GM23338 (cell line): ENCODE results near the gene MYOC. TPM values are rescaled to one million over a fixed set of nuclear protein-coding genes. Genes with fewer than 3 reads are reported as not detected.
"Not testable (repeated sequence)": the region's sequence is repeated elsewhere in the genome, so short reads cannot be mapped to it uniquely, and the experiment has no call there.

Source experiments
- ATAC-seq: fragments of 200-7000 bp; cut with Tn5 transposase; 3 replicates; pipeline ENCODE4 v1.9.1; 2020
- DNase-seq: peaks from one replicate; pipeline ENCODE4 v3.0.0-alpha.2; 2015; ENCODE audit warnings: low spot score
- H2AFZ ChIP-seq: fragments of 200-600 bp; sonication (generic); 2 replicates; pipeline ENCODE4 v1.8.0; 2016; ENCODE audit warnings: antibody characterized with exemption, mild to moderate bottlenecking, moderate library complexity
- H3F3A ChIP-seq: fragments of 200-600 bp; sonication (generic); replicated peaks from 2 replicates; pipeline ENCODE4 v1.8.0; 2017; ENCODE audit warnings: antibody characterized with exemption, mixed run types, low read depth
- H3K27ac ChIP-seq: fragments of 200-600 bp; sonication (generic); 2 replicates; pipeline ENCODE4 v1.6.1; 2016; ENCODE audit warnings: low read depth
- H3K27me3 ChIP-seq: fragments of 200-600 bp; sonication (generic); 2 replicates; pipeline ENCODE4 v1.8.0; 2016; ENCODE audit warnings: mild to moderate bottlenecking, mixed run types, moderate library complexity; ENCODE audit not compliant: insufficient read depth
- H3K36me3 ChIP-seq: fragments of 200-600 bp; sonication (generic); 2 replicates; pipeline ENCODE4 v1.8.0; 2016; ENCODE audit warnings: mild to moderate bottlenecking; ENCODE audit not compliant: insufficient read depth
- H3K4me1 ChIP-seq: fragments of 200-600 bp; sonication (generic); 2 replicates; pipeline ENCODE4 v1.8.0; 2016; ENCODE audit warnings: mild to moderate bottlenecking, moderate library complexity; ENCODE audit not compliant: insufficient read depth
- H3K4me2 ChIP-seq: fragments of 200-600 bp; sonication (generic); 2 replicates; pipeline ENCODE4 v1.7.1; 2017; ENCODE audit warnings: mixed run types
- H3K4me3 ChIP-seq: fragments of 200-600 bp; sonication (generic); 2 replicates; pipeline ENCODE4 v1.6.1; 2016; ENCODE audit warnings: mixed run types
- H3K79me2 ChIP-seq: fragments of 200-600 bp; sonication (generic); replicated peaks from 2 replicates; pipeline ENCODE4 v1.8.0; 2017; ENCODE audit warnings: mild to moderate bottlenecking; ENCODE audit not compliant: insufficient read depth
- H3K9me2 ChIP-seq: fragments of 200-600 bp; sonication (generic); 2 replicates; pipeline ENCODE4 v1.8.0; 2017; ENCODE audit not compliant: insufficient read depth
- H4K20me1 ChIP-seq: fragments of 200-600 bp; sonication (generic); replicated peaks from 2 replicates; pipeline ENCODE4 v1.8.0; 2017; ENCODE audit warnings: mild to moderate bottlenecking; ENCODE audit not compliant: insufficient read depth
- H3K27ac Mint-ChIP-seq: 2 replicates; pipeline ENCODE4 v1.8.0; 2020; ENCODE audit warnings: inconsistent platforms, mild to moderate bottlenecking, moderate library complexity, mixed read lengths
- H3K27me3 Mint-ChIP-seq: 3 replicates; pipeline ENCODE4 v1.8.0; 2022; ENCODE audit warnings: low read depth, mild to moderate bottlenecking, moderate library complexity, mixed read lengths, inconsistent platforms; ENCODE audit not compliant: insufficient read depth, poor library complexity
- H3K36me3 Mint-ChIP-seq: 3 replicates; pipeline ENCODE4 v1.8.0; 2021; ENCODE audit warnings: low read depth, mild to moderate bottlenecking, inconsistent platforms, moderate library complexity, mixed read lengths
- H3K4me1 Mint-ChIP-seq: 3 replicates; pipeline ENCODE4 v1.8.0; 2020; ENCODE audit warnings: mild to moderate bottlenecking, inconsistent platforms, mixed read lengths
- H3K4me3 Mint-ChIP-seq: 3 replicates; pipeline ENCODE4 v1.8.0; 2021; ENCODE audit warnings: moderate library complexity, mild to moderate bottlenecking, inconsistent platforms, mixed read lengths
- H3K9me3 Mint-ChIP-seq: 3 replicates; pipeline ENCODE4 v1.8.0; 2020; ENCODE audit warnings: moderate library complexity, mild to moderate bottlenecking, inconsistent platforms, mixed read lengths
- CREB1 ChIP-seq: fragments of 250-450 bp; sonication (Bioruptor Pico); IDR thresholded peaks from 2 replicates; pipeline ENCODE4 v1.5.0; 2020; ENCODE audit warnings: low read depth, mild to moderate bottlenecking, moderate library complexity
- JUNB ChIP-seq: IDR thresholded peaks from one replicate; pipeline ENCODE4 v1.6.1; 2016; ENCODE audit warnings: antibody characterized with exemption; ENCODE audit not compliant: unreplicated experiment
- ZNF114 ChIP-seq: fragments of 250-450 bp; sonication (Bioruptor Pico); IDR thresholded peaks from 2 replicates; pipeline ENCODE4 v1.5.0; 2020; ENCODE audit warnings: mild to moderate bottlenecking, moderate library complexity
- polyA plus RNA-seq: library from polyadenylated mRNA; unstranded; fragments of >200 nt; fragmentation: Nextera tagmentation; extraction: Ambion mirVana; gene quantifications from 2 replicates; pipeline ENCODE4 v1.2.1, GENCODE V29; 2016
- total RNA-seq: library from RNA; depleted of rRNA; stranded (reverse); fragments of >200 nt; shearing (Covaris generic); gene quantifications from 2 replicates; pipeline ENCODE4 v1.2.3, GENCODE V29; 2014
- TF ChIP-seq, protein P1 (sequence below): IDR thresholded peaks from 2 replicates; pipeline ENCODE4 v1.6.1; 2016; ENCODE audit warnings: antibody characterized with exemption
- TF ChIP-seq, protein P2 (sequence below): fragments of 250-450 bp; sonication (Bioruptor Pico); IDR thresholded peaks from 2 replicates; pipeline ENCODE4 v1.5.0; 2020; ENCODE audit warnings: mild to moderate bottlenecking, moderate library complexity
- TF ChIP-seq, protein P3 (sequence below), 2 experiments: fragments of 200-600 bp in 1 of 2; sonication (generic) in 1 of 2; conservative IDR thresholded peaks; 2 replicates each; pipeline versions ENCODE4 v1.5.1 to v1.6.1; 2016 to 2017; ENCODE audit warnings: antibody characterized with exemption in 2 of 2, low read depth in 2 of 2, mild to moderate bottlenecking in 2 of 2, moderate library complexity in 1 of 2

MYOC gene
- total and polyA plus RNA-seq, 2 experiments from 2014 or later = not detected

DNA sequence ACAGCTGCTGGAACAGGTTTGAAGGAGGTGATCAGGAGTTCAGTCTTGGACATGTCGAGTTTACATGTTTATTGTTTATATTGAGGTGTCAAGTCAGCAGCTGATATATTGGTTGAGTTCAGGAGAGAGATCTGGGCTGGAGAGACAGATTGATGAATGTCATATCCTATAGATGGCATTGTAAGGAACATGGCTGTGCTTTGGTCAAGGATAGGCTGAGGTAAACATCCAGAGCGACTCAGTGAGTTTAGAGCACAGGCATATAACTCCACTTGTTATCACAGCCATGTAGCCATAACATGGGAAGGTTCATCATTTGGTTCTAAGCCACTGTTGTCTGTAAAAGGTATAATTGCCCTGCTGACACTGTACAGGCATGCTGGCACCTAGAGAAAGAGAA lies 35.9 kb downstream of the MYOC start:
- Histone ChIP-seq H3K27me3 (no peaks in the 10 kb centered on the region), H3K79me2 (no peaks in the 10 kb centered on the region), H3K4me3 (no peak overlapping the region), H3K36me3 (no peaks in the 10 kb centered on the region), H3K27ac (no peak overlapping the region), H3K4me1 (peaks cover 7% of the 10 kb centered on the region), H3K9me2 (0 out of 2 replicates have a peak, but pooled peaks cover 4% of the 10 kb centered on the region), H3K4me2 (no peak overlapping the region), H4K20me1 (no peaks in the 10 kb centered on the region), H2AFZ (no peak overlapping the region), H3F3A (no peaks in the 10 kb centered on the region)
- no peaks in the 10 kb centered on the region for H3K36me3 Mint-ChIP-seq
- no peak for DNase-seq
- ATAC-seq = no peak
- no peaks in the 10 kb centered on the region for H3K9me3 Mint-ChIP-seq
- H3K4me1 Mint-ChIP-seq = peaks cover 4% of the 10 kb centered on the region
- H3K27ac Mint-ChIP-seq = no peak overlapping the region
- H3K27me3 Mint-ChIP-seq = no peaks in the 10 kb centered on the region
- H3K4me3 Mint-ChIP-seq = no peak overlapping the region
- no peak for TF ChIP-seq ZNF114
- no peak for TF ChIP-seq JUNB
- TF ChIP-seq CREB1 (CRISPR knock-in tag) = no peak
- TF ChIP-seq, protein P1, sequence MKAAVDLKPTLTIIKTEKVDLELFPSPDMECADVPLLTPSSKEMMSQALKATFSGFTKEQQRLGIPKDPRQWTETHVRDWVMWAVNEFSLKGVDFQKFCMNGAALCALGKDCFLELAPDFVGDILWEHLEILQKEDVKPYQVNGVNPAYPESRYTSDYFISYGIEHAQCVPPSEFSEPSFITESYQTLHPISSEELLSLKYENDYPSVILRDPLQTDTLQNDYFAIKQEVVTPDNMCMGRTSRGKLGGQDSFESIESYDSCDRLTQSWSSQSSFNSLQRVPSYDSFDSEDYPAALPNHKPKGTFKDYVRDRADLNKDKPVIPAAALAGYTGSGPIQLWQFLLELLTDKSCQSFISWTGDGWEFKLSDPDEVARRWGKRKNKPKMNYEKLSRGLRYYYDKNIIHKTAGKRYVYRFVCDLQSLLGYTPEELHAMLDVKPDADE = no peak
- TF ChIP-seq, protein P2, sequence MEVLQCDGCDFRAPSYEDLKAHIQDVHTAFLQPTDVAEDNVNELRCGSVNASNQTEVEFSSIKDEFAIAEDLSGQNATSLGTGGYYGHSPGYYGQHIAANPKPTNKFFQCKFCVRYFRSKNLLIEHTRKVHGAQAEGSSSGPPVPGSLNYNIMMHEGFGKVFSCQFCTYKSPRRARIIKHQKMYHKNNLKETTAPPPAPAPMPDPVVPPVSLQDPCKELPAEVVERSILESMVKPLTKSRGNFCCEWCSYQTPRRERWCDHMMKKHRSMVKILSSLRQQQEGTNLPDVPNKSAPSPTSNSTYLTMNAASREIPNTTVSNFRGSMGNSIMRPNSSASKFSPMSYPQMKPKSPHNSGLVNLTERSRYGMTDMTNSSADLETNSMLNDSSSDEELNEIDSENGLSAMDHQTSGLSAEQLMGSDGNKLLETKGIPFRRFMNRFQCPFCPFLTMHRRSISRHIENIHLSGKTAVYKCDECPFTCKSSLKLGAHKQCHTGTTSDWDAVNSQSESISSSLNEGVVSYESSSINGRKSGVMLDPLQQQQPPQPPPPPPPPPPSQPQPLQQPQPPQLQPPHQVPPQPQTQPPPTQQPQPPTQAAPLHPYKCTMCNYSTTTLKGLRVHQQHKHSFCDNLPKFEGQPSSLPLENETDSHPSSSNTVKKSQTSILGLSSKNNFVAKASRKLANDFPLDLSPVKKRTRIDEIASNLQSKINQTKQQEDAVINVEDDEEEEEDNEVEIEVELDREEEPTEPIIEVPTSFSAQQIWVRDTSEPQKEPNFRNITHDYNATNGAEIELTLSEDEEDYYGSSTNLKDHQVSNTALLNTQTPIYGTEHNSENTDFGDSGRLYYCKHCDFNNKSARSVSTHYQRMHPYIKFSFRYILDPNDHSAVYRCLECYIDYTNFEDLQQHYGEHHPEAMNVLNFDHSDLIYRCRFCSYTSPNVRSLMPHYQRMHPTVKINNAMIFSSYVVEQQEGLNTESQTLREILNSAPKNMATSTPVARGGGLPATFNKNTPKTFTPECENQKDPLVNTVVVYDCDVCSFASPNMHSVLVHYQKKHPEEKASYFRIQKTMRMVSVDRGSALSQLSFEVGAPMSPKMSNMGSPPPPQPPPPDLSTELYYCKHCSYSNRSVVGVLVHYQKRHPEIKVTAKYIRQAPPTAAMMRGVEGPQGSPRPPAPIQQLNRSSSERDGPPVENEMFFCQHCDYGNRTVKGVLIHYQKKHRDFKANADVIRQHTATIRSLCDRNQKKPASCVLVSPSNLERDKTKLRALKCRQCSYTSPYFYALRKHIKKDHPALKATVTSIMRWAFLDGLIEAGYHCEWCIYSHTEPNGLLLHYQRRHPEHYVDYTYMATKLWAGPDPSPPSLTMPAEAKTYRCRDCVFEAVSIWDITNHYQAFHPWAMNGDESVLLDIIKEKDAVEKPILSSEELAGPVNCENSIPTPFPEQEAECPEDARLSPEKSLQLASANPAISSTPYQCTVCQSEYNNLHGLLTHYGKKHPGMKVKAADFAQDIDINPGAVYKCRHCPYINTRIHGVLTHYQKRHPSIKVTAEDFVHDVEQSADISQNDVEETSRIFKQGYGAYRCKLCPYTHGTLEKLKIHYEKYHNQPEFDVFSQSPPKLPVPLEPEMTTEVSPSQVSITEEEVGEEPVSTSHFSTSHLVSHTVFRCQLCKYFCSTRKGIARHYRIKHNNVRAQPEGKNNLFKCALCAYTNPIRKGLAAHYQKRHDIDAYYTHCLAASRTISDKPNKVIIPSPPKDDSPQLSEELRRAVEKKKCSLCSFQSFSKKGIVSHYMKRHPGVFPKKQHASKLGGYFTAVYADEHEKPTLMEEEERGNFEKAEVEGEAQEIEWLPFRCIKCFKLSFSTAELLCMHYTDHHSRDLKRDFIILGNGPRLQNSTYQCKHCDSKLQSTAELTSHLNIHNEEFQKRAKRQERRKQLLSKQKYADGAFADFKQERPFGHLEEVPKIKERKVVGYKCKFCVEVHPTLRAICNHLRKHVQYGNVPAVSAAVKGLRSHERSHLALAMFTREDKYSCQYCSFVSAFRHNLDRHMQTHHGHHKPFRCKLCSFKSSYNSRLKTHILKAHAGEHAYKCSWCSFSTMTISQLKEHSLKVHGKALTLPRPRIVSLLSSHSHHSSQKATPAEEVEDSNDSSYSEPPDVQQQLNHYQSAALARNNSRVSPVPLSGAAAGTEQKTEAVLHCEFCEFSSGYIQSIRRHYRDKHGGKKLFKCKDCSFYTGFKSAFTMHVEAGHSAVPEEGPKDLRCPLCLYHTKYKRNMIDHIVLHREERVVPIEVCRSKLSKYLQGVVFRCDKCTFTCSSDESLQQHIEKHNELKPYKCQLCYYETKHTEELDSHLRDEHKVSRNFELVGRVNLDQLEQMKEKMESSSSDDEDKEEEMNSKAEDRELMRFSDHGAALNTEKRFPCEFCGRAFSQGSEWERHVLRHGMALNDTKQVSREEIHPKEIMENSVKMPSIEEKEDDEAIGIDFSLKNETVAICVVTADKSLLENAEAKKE (CRISPR knock-in tag) = no peak
- TF ChIP-seq, protein P3, sequence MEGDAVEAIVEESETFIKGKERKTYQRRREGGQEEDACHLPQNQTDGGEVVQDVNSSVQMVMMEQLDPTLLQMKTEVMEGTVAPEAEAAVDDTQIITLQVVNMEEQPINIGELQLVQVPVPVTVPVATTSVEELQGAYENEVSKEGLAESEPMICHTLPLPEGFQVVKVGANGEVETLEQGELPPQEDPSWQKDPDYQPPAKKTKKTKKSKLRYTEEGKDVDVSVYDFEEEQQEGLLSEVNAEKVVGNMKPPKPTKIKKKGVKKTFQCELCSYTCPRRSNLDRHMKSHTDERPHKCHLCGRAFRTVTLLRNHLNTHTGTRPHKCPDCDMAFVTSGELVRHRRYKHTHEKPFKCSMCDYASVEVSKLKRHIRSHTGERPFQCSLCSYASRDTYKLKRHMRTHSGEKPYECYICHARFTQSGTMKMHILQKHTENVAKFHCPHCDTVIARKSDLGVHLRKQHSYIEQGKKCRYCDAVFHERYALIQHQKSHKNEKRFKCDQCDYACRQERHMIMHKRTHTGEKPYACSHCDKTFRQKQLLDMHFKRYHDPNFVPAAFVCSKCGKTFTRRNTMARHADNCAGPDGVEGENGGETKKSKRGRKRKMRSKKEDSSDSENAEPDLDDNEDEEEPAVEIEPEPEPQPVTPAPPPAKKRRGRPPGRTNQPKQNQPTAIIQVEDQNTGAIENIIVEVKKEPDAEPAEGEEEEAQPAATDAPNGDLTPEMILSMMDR (conservative IDR thresholded peaks at IDR 0.05; ENCODE audit: low read depth in 2 of 2) = no peak

DNA sequence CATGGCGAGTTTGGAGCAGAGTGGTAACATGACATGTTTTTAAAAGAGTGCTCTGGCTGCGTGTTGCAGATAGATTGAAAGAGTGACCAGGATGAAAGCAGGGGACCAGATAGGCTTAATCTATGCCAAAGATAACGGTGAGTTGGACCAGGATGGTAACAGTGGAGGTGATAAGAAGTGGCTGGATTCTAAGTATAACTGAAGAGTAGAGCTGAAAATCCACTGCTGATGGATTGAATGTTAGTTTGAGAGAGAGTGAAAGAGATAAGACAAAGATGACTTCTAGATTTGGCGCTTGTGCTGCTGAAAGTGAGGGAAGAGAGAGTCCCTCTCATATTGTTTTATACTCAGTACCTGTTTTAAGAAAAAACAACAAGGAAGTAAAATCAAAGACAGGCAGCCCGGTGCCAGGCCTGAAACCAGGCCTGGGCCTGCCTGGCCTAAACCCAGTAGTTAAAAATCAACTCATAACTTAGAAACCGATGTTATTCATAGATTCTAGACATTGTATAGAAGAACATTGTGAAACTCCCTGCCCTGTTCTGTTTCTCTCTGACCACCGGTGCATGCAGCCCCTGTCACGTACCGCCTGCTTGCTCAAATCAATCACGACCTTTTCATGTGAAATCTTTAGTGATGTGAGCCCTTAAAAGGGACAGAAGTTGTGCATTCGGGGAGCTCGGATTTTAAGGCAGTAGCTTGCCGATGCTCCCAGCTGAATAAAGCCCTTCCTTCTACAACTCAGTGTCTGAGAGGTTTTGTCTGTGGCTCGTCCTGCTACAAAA lies 37.2 kb downstream of the MYOC start:
- not testable (repeated sequence) for H3K4me1 ChIP-seq, H3F3A ChIP-seq, H3K36me3 ChIP-seq, ATAC-seq, H3K4me3 Mint-ChIP-seq, H3K9me3 Mint-ChIP-seq, H4K20me1 ChIP-seq, H3K27me3 Mint-ChIP-seq, H3K4me2 ChIP-seq, H3K4me3 ChIP-seq, H3K27ac Mint-ChIP-seq, H3K9me2 ChIP-seq, H3K36me3 Mint-ChIP-seq, H3K4me1 Mint-ChIP-seq, H3K79me2 ChIP-seq, H3K27me3 ChIP-seq, DNase-seq, H3K27ac ChIP-seq
- H2AFZ ChIP-seq = peak overlapping the region; percentile 28; the same call in 1 of the 2 replicates
